CD4-positive, alpha-beta T cell treated with Interleukin-6 for 4 hours (primary cell): ENCODE data around the gene DNMT1.

Source experiments
- DNase-seq: peaks from one replicate; pipeline ENCODE4 v3.0.0-alpha.2; 2020; ENCODE audit warnings: mixed read lengths

The DNMT1 gene

DNA sequence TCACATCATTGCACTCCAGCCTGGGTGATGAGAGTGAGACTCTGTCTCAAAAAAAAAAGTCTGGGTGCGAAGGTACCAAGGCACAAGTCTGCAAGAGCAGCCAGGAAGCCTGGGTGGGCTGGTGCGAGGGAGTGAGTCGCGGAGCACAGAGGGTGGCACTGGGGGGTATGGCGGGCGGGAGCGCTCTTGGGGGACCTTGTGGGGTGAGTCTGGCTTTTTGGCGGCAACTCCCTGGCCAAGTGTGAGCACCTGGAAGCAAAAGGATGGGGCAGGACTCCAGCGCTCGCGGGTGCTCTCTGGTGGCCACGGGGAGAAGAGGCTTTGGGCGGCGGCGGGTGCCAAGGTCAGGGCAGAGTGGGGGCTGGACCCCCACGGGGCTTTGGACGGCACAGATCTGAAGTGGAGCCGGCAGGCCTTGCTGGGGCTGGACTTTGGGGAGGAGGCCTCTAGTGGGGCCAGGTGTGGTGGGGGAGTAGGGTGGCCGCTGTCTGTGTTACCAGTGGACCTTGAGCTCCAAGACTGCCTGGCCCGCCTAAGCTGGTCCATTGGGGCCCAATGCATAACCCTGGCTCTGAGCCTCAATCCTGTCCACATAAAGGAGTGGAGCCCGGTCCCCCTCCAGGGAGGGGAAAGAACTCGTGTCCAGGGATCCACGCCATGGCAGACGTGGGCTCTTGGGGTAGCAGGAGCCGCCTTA lies 81.7 kb downstream of the DNMT1 start:
- peak; percentile 74 for DNase-seq

- peak; percentile 27 for DNase-seq
These were observed 82.6 kb downstream of the DNMT1 start for GRCh38 chr19:10112037-10112761.

DNA sequence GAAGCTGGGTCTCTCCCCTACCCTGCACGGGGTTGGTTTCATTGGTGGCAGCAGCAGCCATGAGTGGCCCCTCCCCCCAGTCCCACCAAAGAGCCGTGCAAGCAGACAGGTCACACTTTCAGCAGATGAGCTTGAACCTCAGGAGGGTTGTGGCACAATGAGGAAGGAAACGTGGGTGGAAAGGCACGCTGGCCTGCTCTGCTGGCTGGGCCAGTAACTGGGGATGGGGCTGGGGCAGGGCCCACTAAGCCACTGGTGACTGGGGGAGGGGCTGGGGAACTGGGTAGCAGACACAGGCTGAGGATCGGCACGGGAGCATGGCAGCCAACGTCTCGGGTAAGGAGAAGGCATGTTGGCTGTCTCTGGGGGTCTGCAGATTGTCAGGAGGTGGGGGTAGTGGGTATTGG lies 83.3 kb downstream of the DNMT1 start, which contains the start of gene P2RY11:
TSS of gene P2RY11 (plus strand) at position 289 of the 407 bp plus-strand sequence. CDS start at position 318, 29 bp downstream.
- DNase-seq, result peak; percentile 36

GRCh38 chr19:10110972-10111317 lies 83.8 kb downstream of the DNMT1 start:
- no peak for DNase-seq

DNA sequence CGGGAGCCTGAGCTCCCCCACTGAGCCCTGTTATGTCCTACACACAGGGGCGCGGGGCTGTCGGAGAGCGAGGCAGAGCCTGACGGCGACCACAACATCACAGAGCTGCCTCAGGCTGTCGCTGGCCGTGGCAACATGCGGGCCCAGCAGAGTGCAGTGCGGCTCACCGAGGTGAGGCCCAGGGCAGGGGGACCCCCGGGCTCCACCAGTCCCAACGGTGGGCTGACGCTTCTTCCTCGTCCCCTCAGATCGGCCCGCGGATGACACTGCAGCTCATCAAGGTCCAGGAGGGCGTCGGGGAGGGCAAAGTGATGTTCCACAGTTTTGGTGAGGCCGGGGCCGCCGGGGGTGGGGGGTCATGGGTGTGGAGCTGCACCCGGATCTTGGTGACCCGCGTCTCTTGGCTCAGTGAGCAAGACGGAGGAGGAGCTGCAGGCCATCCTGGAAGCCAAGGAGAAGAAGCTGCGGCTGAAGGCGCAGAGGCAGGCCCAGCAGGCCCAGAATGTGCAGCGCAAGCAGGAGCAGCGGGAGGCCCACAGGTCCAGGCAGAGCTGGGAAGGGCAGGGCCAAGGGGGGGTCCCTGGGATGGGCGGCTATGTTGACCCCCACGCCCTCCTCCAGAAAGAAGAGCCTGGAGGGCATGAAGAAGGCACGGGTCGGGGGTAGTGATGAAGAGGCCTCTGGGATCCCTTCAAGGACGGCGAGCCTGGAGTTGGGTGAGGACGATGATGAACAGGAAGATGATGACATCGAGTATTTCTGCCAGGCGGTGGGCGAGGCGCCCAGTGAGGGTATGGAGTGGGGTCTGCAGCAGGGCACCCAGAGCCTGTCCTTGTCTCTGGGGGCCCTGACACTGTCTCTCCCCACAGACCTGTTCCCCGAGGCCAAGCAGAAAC lies 84.4 kb downstream of the DNMT1 start:
- DNase-seq, result no peak

DNA sequence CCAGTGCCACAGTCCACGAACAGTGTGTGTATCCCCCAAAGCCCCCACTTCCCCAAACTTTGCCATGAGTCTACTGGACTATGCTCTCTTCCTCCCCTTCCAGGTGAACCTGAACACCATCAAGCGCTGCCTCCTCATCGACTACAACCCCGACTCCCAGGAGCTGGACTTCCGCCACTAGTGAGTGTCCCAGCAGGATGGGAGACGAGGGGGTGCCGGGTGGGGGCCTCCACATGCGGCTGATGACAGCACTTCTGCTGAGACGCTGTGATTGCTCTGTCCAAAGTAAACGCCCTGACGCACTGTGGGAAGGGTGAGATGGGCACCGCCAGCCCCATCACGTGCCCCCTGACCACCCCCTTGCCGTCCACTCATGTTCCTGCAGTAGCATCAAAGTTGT lies 85.2 kb downstream of the DNMT1 start:
- DNase-seq, result no peak

- DNase-seq, result no peak
These were observed 86.9 kb downstream of the DNMT1 start for GRCh38 chr19:10107817-10108367.

DNA sequence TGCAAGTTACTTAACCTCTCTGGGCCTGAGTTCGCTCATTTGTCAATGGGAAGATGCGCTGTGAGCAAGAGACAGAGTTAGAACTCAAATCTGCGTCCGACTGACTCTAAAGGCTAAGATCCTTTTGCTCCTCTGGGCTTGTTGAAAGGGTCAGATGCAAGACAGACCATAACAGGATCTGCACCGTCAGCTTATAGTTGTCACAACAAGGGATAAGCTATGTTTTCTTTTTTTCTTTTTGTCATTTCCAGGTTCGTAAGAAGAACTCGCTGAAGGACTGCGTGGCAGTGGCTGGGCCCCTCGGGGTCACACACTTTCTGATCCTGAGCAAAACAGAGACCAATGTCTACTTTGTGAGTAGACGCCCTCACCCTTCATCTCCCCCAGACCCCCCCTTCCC lies 87.5 kb downstream of the DNMT1 start:
- no peak for DNase-seq

- peak; percentile 98 for DNase-seq
These were observed 88.4 kb downstream of the DNMT1 start, which contains the start of gene PPAN for GRCh38 chr19:10106100-10106936. TSS of gene PPAN (plus strand) at chr19:10106362. CDS start at chr19:10106395, 33 bp downstream.

- peak; percentile 34 for DNase-seq
These were observed 89.1 kb downstream of the DNMT1 start for GRCh38 chr19:10105509-10106099.

DNA sequence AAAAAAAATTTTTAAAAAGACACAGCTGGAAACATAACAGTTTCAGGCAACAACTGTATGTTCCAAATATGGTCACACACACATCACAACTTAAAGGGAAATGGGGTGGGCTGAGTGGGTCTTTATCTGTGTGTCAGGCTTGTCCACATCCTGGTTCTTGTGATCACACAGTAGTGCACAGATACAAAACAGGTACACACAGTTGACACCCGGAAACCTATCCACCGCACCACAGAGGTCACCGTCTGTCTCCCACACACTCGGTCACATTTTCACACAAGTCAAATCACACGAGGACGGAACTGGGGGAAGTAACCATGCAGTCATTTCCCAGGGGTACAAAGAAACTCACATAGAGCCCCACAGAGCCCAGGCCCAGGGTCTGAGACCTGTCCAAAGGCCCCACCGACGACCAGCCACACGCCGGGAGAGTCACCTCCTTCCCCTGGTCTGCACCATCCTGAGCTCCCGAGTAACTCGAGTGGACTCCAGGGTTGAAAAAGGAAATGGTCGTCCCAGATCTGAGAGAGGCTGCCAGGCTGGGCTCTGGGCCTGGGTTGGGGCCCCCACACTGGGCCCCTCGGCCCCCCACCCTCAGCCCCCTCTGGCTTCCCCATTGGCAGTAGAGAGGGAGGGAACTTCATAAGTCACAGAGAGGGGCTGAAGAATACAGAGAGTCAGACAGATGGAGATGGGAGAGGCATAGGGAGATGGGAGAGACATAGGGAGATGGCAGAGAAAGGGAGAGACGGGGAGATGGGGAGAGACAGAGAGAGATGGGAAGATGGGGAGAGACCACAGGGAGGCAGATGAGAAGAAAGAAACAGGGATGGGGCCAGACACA lies 89.9 kb downstream of the DNMT1 start:
- DNase-seq, result peak; percentile 84

GRCh38 chr19:10104130-10104513 lies 90.6 kb downstream of the DNMT1 start:
- no peak for DNase-seq

DNA sequence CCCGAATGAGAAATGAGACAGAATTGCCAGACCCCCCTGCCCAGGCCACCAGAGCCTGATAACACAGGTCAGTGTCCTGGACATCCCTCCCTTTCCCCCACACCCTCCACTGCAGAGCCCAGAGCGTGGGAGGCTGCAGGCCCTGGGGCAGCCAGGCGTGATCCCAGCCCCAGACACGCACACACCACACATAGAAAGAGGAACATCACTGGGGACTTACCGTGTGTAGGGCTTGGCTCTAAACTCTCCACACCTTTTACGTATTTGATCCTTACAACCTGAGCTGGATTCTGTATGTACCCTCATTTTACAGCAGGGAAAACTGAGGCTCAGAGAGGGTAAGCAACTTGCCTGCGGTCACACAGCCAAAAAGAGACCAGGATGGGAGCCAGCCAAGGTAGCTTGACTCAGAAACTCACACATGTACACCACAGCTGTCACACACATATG lies 91.9 kb downstream of the DNMT1 start:
- no peak for DNase-seq

- DNase-seq, result no peak
These were observed 94.5 kb downstream of the DNMT1 start for GRCh38 chr19:10100163-10100785.

GRCh38 chr19:10096615-10096963 lies 98.2 kb downstream of the DNMT1 start:
- no peak for DNase-seq

- DNase-seq, result peak; percentile 90
These were observed 98.7 kb downstream of the DNMT1 start for GRCh38 chr19:10095948-10096614.

GRCh38 chr19:10095622-10095947 lies 99.2 kb downstream of the DNMT1 start:
- no peak for DNase-seq

DNA sequence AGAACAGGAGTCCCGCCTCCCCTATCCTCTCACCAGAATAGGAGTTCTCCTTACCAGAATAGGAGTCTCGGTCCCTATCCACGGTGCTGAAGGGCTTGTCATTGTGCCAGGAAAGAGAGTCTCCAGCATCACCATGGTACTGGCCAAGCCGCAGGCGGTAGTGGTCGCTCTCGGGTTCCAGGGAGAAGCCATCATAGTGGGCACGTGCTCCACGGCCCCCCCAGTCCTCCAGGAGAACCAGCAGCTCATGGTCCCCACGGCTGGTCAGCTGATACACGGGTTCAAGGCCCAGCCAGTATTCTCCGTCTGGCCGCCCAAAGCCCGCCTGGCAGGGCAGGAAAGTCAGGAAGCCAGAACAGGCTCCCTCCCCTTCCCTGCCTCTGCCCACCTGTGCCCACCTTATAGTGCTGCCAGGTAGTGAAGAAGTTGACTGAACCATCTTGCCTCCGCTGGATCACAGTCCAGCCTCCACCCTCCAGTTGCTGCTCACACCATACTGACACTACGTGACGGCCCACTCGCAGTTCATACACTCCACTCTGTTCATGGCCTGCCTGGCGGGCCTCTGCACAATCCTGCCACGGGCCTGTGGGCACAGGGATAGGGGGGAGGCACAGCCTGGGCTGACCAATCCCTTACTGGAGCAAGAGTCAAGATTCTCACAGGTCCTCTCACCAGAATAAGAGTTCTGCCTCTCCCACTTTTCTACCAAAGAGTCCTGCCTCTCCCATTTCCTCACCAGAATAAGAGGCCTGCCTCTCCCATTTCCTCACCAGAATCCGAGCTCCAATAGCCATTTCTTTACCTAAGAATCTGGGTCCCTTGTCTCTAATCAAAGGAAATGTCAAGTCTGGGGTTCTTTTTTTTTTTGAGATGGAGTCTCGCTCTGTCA lies 101.2 kb downstream of the DNMT1 start:
- no peak for DNase-seq
